Liver (tissue), 9 donors: ENCODE data around the gene SLC2A6. TPM values are rescaled to one million over a fixed set of nuclear protein-coding genes. Genes with fewer than 3 reads are reported as not detected.

Source experiments
- DNase-seq: peaks from one replicate; pipeline ENCODE4 v3.0.0-alpha.2; 2017; ENCODE audit warnings: low spot score
- H3K27ac ChIP-seq, 2 donors: one replicate each; pipeline ENCODE4 v1.7.0; 2013; ENCODE audit warnings: inconsistent platforms in 2 of 2, low read length in 2 of 2, control low read depth in 1 of 2, low read depth in 1 of 2, mild to moderate bottlenecking in 1 of 2
- H3K27me3 ChIP-seq, 4 donors: one replicate each; pipeline versions ENCODE4 v1.6.1 to v1.7.0; 2013; ENCODE audit warnings: low read length in 3 of 4, inconsistent platforms in 1 of 4, mild to moderate bottlenecking in 1 of 4, moderate library complexity in 1 of 4; ENCODE audit not compliant: control insufficient read depth in 4 of 4, insufficient read depth in 4 of 4
- H3K36me3 ChIP-seq, 4 donors: one replicate each; pipeline versions ENCODE4 v1.6.1 to v1.7.0; 2013; ENCODE audit warnings: low read length in 3 of 4, mild to moderate bottlenecking in 3 of 4, low read depth in 1 of 4, moderate library complexity in 1 of 4; ENCODE audit not compliant: control insufficient read depth in 4 of 4, insufficient read depth in 3 of 4
- H3K4me1 ChIP-seq, 4 donors: one replicate each; pipeline versions ENCODE4 v1.6.1 to v1.7.0; 2013; ENCODE audit warnings: low read length in 3 of 4, mild to moderate bottlenecking in 3 of 4, moderate library complexity in 1 of 4; ENCODE audit not compliant: control insufficient read depth in 4 of 4, insufficient read depth in 4 of 4
- H3K4me3 ChIP-seq, 3 donors: one replicate each; pipeline versions ENCODE4 v1.6.1 to v1.7.0; 2013; ENCODE audit warnings: low read length in 3 of 3, control low read depth in 1 of 3, low read depth in 1 of 3, mild to moderate bottlenecking in 1 of 3
- H3K9ac ChIP-seq, 2 donors: one replicate each; pipeline ENCODE4 v1.7.0; 2013; ENCODE audit warnings: low read length in 2 of 2, mild to moderate bottlenecking in 2 of 2, moderate library complexity in 2 of 2, control low read depth in 1 of 2, low read depth in 1 of 2
- H3K9me3 ChIP-seq, 4 donors: one replicate each; pipeline versions ENCODE4 v1.6.1 to v1.7.0; 2013; ENCODE audit warnings: low read length in 3 of 4; ENCODE audit not compliant: control insufficient read depth in 4 of 4
- EGR1 ChIP-seq, 2 donors: IDR thresholded peaks; 2 replicates each; pipeline ENCODE4 v1.6.1; 2016 to 2018; ENCODE audit warnings: antibody characterized with exemption in 2 of 2, low read depth in 2 of 2
- FOXA1 ChIP-seq: IDR thresholded peaks from 2 replicates; pipeline ENCODE4 v1.6.1; 2016; ENCODE audit warnings: antibody characterized with exemption
- FOXA2 ChIP-seq: IDR thresholded peaks from 2 replicates; pipeline ENCODE4 v1.6.1; 2016; ENCODE audit warnings: antibody characterized with exemption
- GABPA ChIP-seq, 2 donors: IDR thresholded peaks in 1 of 2; conservative IDR thresholded peaks in 1 of 2; 2 replicates each; pipeline ENCODE4 v1.6.1; 2016; ENCODE audit warnings: antibody characterized with exemption in 2 of 2, mild to moderate bottlenecking in 1 of 2, moderate library complexity in 1 of 2
- HNF4A ChIP-seq, 2 donors: conservative IDR thresholded peaks; 2 replicates each; pipeline ENCODE4 v1.6.1; 2016; ENCODE audit warnings: antibody characterized with exemption in 2 of 2, mild to moderate bottlenecking in 2 of 2
- HNF4G ChIP-seq: IDR thresholded peaks from 2 replicates; pipeline ENCODE4 v1.6.1; 2016; ENCODE audit warnings: antibody characterized with exemption
- JUND ChIP-seq, 2 donors: IDR thresholded peaks; 2 replicates each; pipeline ENCODE4 v1.6.1; 2016; ENCODE audit warnings: antibody characterized with exemption in 2 of 2
- MAX ChIP-seq: IDR thresholded peaks from 2 replicates; pipeline ENCODE4 v1.6.1; 2016; ENCODE audit warnings: antibody characterized with exemption
- NR2F2 ChIP-seq: IDR thresholded peaks from 2 replicates; pipeline ENCODE4 v1.6.1; 2016; ENCODE audit warnings: antibody characterized with exemption
- RAD21 ChIP-seq, 2 donors: IDR thresholded peaks; 2 replicates each; pipeline ENCODE4 v1.6.1; 2016; ENCODE audit warnings: antibody characterized with exemption in 2 of 2, mild to moderate bottlenecking in 2 of 2
- RXRA ChIP-seq, 2 donors: IDR thresholded peaks; 2 replicates each; pipeline ENCODE4 v1.6.1; 2017 to 2018; ENCODE audit warnings: antibody characterized with exemption in 2 of 2, mild to moderate bottlenecking in 1 of 2
- SP1 ChIP-seq: IDR thresholded peaks from 2 replicates; pipeline ENCODE4 v1.6.1; 2018; ENCODE audit warnings: antibody characterized with exemption, mild to moderate bottlenecking
- TAF1 ChIP-seq: conservative IDR thresholded peaks from 2 replicates; pipeline ENCODE4 v1.6.1; 2016; ENCODE audit warnings: antibody characterized with exemption, mild to moderate bottlenecking
- YY1 ChIP-seq: IDR thresholded peaks from 2 replicates; pipeline ENCODE4 v1.6.1; 2016; ENCODE audit warnings: antibody characterized with exemption, mild to moderate bottlenecking
- ZBTB33 ChIP-seq: IDR thresholded peaks from 2 replicates; pipeline ENCODE4 v1.6.1; 2016; ENCODE audit warnings: antibody characterized with exemption
- WGBS: extraction: QIAGEN DNeasy Blood & Tissue Kit; methylation state at CpG from one replicate; pipeline ENCODE4 v1.1.7; 2013; 5-methylcytosine and 5-hydroxymethylcytosine counted together
- polyA plus RNA-seq, 2 donors: library from polyadenylated mRNA; stranded (reverse) in 1 of 2; unstranded in 1 of 2; fragments of 200-250 nt in 1 of 2; fragments of >200 nt in 1 of 2; fragmentation: Nextera tagmentation in 1 of 2; extraction: Ambion mirVana in 1 of 2; gene quantifications; one replicate each; pipeline versions ENCODE4 v1.2.1 to v1.2.3, GENCODE V29; 2013 to 2015
- total RNA-seq, 2 donors: library from RNA; depleted of rRNA; stranded (reverse); fragments of >200 nt; gene quantifications; one replicate each; pipeline ENCODE4 v1.2.3, GENCODE V29; 2014
- TF ChIP-seq, protein P1 (sequence below): fragments of 150-350 bp; IDR thresholded peaks from 2 replicates; pipeline ENCODE4 v1.5.1; 2017; ENCODE audit warnings: improper control_type of control experiment, low read depth, low read length; ENCODE audit not compliant: missing input control
- TF ChIP-seq, protein P2 (sequence below): IDR thresholded peaks from 2 replicates; pipeline ENCODE4 v1.6.1; 2016; ENCODE audit warnings: antibody characterized with exemption
- TF ChIP-seq, protein P3 (sequence below): IDR thresholded peaks from 2 replicates; pipeline ENCODE4 v1.6.1; 2016; ENCODE audit warnings: antibody characterized with exemption, mild to moderate bottlenecking
- donor health status: healthy.
- donor health status: healthy.
- donor health status: healthy.
- donor health status: healthy.
- donor health status: healthy.

The SLC2A6 gene
- total and polyA plus RNA-seq, 4 donors = 1.7 to 3.9 (median 2.3) TPM

- no peak for TF ChIP-seq YY1
- no peak overlapping the region for H3K9ac ChIP-seq
- peaks cover 0 to 6% (median 1%) of the 10 kb centered on the region in 4 donors for H3K4me1 ChIP-seq
- H3K4me3 ChIP-seq = no peak overlapping the region
- no peaks in the 10 kb centered on the region for H3K9me3 ChIP-seq
- no peaks in the 10 kb centered on the region for H3K36me3 ChIP-seq
- no peak for DNase-seq
- no peaks in the 10 kb centered on the region for H3K27me3 ChIP-seq
- no peak overlapping the region for H3K27ac ChIP-seq
- WGBS = 94% methylated on average over 18 of the region's 18 CpGs
Measured at GRCh38 chr9:133488686-133489252, 9.9 kb upstream of the SLC2A6 start.

DNA sequence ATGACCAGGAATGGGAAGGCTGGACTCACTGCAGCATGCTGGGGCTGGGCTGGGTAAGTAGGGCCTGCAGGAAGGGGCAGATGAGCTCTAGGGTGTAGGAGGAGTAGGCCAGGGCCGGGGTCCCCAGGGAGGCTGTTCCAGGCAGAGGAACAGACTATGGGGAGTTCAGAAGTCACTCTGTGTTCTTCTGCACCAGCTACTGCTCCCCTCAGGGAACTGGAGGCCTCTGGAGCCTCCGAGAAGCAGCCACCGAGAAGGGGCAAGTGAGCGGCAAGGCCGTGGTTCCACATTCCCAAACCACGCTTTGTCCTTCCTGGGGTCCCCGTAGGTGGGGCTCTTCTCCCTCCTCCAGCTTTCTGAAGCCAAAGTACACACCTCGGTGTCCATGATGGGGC is 8.4 kb upstream of the SLC2A6 start:
- Histone ChIP-seq H3K36me3 (no peaks in the 10 kb centered on the region), H3K4me3 (no peak overlapping the region), H3K9me3 (no peaks in the 10 kb centered on the region), H3K27ac (no peak overlapping the region), H3K9ac (no peak overlapping the region), H3K27me3 (no peaks in the 10 kb centered on the region), H3K4me1 (peaks cover 0 to 6% (median 1%) of the 10 kb centered on the region in 4 donors)
- TF ChIP-seq, protein P1, sequence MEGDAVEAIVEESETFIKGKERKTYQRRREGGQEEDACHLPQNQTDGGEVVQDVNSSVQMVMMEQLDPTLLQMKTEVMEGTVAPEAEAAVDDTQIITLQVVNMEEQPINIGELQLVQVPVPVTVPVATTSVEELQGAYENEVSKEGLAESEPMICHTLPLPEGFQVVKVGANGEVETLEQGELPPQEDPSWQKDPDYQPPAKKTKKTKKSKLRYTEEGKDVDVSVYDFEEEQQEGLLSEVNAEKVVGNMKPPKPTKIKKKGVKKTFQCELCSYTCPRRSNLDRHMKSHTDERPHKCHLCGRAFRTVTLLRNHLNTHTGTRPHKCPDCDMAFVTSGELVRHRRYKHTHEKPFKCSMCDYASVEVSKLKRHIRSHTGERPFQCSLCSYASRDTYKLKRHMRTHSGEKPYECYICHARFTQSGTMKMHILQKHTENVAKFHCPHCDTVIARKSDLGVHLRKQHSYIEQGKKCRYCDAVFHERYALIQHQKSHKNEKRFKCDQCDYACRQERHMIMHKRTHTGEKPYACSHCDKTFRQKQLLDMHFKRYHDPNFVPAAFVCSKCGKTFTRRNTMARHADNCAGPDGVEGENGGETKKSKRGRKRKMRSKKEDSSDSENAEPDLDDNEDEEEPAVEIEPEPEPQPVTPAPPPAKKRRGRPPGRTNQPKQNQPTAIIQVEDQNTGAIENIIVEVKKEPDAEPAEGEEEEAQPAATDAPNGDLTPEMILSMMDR = no peak
- TF ChIP-seq HNF4G (no peak), EGR1 (IDR thresholded peaks at IDR 0.05; ENCODE audit: low read depth in 2 of 2) (no peak), JUND (IDR thresholded peaks at IDR 0.05) (no peak), NR2F2 (no peak), TAF1 (no peak), FOXA1 (no peak), RAD21 (IDR thresholded peaks at IDR 0.05) (no peak), ZBTB33 (no peak), FOXA2 (no peak), RXRA (IDR thresholded peaks at IDR 0.05) (no peak), YY1 (no peak), SP1 (no peak), HNF4A (conservative IDR thresholded peaks at IDR 0.05) (no peak), GABPA (IDR thresholded peaks at IDR 0.05 in 1 of 2, conservative IDR thresholded peaks at IDR 0.05 in 1 of 2) (no peak), MAX (no peak)
- TF ChIP-seq, protein P2, sequence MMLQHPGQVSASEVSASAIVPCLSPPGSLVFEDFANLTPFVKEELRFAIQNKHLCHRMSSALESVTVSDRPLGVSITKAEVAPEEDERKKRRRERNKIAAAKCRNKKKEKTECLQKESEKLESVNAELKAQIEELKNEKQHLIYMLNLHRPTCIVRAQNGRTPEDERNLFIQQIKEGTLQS = no peak
- TF ChIP-seq, protein P3, sequence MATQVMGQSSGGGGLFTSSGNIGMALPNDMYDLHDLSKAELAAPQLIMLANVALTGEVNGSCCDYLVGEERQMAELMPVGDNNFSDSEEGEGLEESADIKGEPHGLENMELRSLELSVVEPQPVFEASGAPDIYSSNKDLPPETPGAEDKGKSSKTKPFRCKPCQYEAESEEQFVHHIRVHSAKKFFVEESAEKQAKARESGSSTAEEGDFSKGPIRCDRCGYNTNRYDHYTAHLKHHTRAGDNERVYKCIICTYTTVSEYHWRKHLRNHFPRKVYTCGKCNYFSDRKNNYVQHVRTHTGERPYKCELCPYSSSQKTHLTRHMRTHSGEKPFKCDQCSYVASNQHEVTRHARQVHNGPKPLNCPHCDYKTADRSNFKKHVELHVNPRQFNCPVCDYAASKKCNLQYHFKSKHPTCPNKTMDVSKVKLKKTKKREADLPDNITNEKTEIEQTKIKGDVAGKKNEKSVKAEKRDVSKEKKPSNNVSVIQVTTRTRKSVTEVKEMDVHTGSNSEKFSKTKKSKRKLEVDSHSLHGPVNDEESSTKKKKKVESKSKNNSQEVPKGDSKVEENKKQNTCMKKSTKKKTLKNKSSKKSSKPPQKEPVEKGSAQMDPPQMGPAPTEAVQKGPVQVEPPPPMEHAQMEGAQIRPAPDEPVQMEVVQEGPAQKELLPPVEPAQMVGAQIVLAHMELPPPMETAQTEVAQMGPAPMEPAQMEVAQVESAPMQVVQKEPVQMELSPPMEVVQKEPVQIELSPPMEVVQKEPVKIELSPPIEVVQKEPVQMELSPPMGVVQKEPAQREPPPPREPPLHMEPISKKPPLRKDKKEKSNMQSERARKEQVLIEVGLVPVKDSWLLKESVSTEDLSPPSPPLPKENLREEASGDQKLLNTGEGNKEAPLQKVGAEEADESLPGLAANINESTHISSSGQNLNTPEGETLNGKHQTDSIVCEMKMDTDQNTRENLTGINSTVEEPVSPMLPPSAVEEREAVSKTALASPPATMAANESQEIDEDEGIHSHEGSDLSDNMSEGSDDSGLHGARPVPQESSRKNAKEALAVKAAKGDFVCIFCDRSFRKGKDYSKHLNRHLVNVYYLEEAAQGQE = no peak
- no peak for DNase-seq
- WGBS = 91% methylated on average over 8 of the region's 8 CpGs
